ENCODE results near the gene ITPRID2.

DNA sequence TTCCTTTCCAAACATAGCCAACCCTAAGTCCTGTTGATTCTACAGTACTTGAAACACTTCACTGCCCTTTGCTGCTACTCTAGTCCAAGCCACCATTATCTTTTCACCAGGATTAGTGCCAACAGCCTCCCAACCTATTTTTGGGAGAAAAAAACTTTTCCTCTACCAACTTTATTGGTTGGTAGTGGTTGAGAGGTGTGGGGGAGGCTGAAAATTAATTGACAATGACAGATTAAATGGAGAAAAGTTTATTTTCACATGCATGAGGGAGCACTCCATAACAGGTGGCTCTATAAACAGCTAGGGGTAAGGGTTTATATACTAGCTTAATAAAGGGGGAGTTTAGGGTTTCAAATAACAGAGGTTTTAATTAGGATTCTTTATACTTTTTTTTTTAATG, 37.8 kb upstream of the ITPRID2 start:
- TF ChIP-seq, protein P1, sequence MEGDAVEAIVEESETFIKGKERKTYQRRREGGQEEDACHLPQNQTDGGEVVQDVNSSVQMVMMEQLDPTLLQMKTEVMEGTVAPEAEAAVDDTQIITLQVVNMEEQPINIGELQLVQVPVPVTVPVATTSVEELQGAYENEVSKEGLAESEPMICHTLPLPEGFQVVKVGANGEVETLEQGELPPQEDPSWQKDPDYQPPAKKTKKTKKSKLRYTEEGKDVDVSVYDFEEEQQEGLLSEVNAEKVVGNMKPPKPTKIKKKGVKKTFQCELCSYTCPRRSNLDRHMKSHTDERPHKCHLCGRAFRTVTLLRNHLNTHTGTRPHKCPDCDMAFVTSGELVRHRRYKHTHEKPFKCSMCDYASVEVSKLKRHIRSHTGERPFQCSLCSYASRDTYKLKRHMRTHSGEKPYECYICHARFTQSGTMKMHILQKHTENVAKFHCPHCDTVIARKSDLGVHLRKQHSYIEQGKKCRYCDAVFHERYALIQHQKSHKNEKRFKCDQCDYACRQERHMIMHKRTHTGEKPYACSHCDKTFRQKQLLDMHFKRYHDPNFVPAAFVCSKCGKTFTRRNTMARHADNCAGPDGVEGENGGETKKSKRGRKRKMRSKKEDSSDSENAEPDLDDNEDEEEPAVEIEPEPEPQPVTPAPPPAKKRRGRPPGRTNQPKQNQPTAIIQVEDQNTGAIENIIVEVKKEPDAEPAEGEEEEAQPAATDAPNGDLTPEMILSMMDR (IDR thresholded peaks at IDR 0.05; ENCODE audit: insufficient read depth, low read length, poor library complexity, severe bottlenecking), result no peak
- no peak for TF ChIP-seq EZH2phosphoT487 (conservative IDR thresholded peaks at IDR 0.05; ENCODE audit: low read length)

Data from SU-DHL-6 (cell line).